H9 (cell line): ENCODE data around the gene SLC6A3. TPM values are rescaled to one million over a fixed set of nuclear protein-coding genes. Genes with fewer than 3 reads are reported as not detected.

Source experiments
- DNase-seq: peaks from one replicate; pipeline ENCODE4 v3.0.0-alpha.2; 2017
- H2AFZ ChIP-seq: one replicate; pipeline ENCODE4 v1.6.1; 2013; ENCODE audit warnings: mild to moderate bottlenecking, low read length, control low read depth, moderate library complexity
- H2AK5ac ChIP-seq: 2 replicates; pipeline ENCODE4 v1.6.1; 2013; ENCODE audit warnings: low read length, control low read depth, mixed read lengths; ENCODE audit not compliant: insufficient read length
- H2BK120ac ChIP-seq: one replicate; pipeline ENCODE4 v1.6.1; 2013; ENCODE audit warnings: low read depth, mild to moderate bottlenecking, low read length, control low read depth, inconsistent platforms; ENCODE audit not compliant: poor library complexity, severe bottlenecking
- H2BK12ac ChIP-seq: 2 replicates; pipeline ENCODE4 v1.6.1; 2013; ENCODE audit warnings: low read length, control low read depth, mixed read lengths, low read depth; ENCODE audit not compliant: insufficient read length
- H2BK15ac ChIP-seq: 2 replicates; pipeline ENCODE4 v1.6.1; 2013; ENCODE audit warnings: low read depth, low read length, control low read depth
- H2BK20ac ChIP-seq: one replicate; pipeline ENCODE4 v1.6.1; 2013; ENCODE audit warnings: low read depth, mild to moderate bottlenecking, low read length, control low read depth, inconsistent platforms; ENCODE audit not compliant: poor library complexity, severe bottlenecking
- H2BK5ac ChIP-seq: 2 replicates; pipeline ENCODE4 v1.6.1; 2013; ENCODE audit warnings: low read length, control low read depth, mixed read lengths; ENCODE audit not compliant: insufficient read length
- H3K14ac ChIP-seq: 2 replicates; pipeline ENCODE4 v1.6.1; 2013; ENCODE audit warnings: low read length, control low read depth; ENCODE audit not compliant: insufficient read depth
- H3K18ac ChIP-seq: 2 replicates; pipeline ENCODE4 v1.6.1; 2013; ENCODE audit warnings: low read depth, mild to moderate bottlenecking, mixed read lengths, low read length, control low read depth; ENCODE audit not compliant: insufficient read length
- H3K23ac ChIP-seq: 2 replicates; pipeline ENCODE4 v1.6.1; 2013; ENCODE audit warnings: low read length, control low read depth, mixed read lengths, low read depth; ENCODE audit not compliant: insufficient read length
- H3K23me2 ChIP-seq: 2 replicates; pipeline ENCODE4 v1.6.1; 2013; ENCODE audit warnings: low read depth, mild to moderate bottlenecking, mixed read lengths, low read length, control low read depth; ENCODE audit not compliant: insufficient read length, poor library complexity, severe bottlenecking
- H3K27ac ChIP-seq: 2 replicates; pipeline ENCODE4 v1.5.1; 2013; ENCODE audit warnings: low read length, control low read depth, mixed read lengths, low read depth; ENCODE audit not compliant: insufficient read length
- H3K27me3 ChIP-seq: 2 replicates; pipeline ENCODE4 v1.6.1; 2013; ENCODE audit warnings: low read length, control low read depth, inconsistent platforms; ENCODE audit not compliant: insufficient read depth
- H3K4ac ChIP-seq: 2 replicates; pipeline ENCODE4 v1.6.1; 2013; ENCODE audit warnings: low read depth, mild to moderate bottlenecking, control low read depth, inconsistent platforms, low read length, moderate library complexity
- H3K4me1 ChIP-seq: 2 replicates; pipeline ENCODE4 v1.6.1; 2013; ENCODE audit warnings: low read length, control low read depth, inconsistent platforms; ENCODE audit not compliant: insufficient read depth
- H3K4me2 ChIP-seq: 2 replicates; pipeline ENCODE4 v1.6.1; 2013; ENCODE audit warnings: low read length, control low read depth, mixed read lengths; ENCODE audit not compliant: insufficient read length, insufficient read depth
- H3K56ac ChIP-seq: 2 replicates; pipeline ENCODE4 v1.6.1; 2013; ENCODE audit warnings: low read depth, mild to moderate bottlenecking, mixed read lengths, low read length, control low read depth; ENCODE audit not compliant: insufficient read length
- H3K79me1 ChIP-seq: 2 replicates; pipeline ENCODE4 v1.6.1; 2013; ENCODE audit warnings: low read depth, mild to moderate bottlenecking, moderate library complexity, low read length, control low read depth, inconsistent platforms; ENCODE audit not compliant: insufficient read depth, poor library complexity, severe bottlenecking
- H3K79me2 ChIP-seq: 2 replicates; pipeline ENCODE4 v1.6.1; 2013; ENCODE audit warnings: low read length, control low read depth, inconsistent platforms; ENCODE audit not compliant: insufficient read depth
- H3K9ac ChIP-seq: 2 replicates; pipeline ENCODE4 v1.6.1; 2013; ENCODE audit warnings: low read length, control low read depth, mixed read lengths; ENCODE audit not compliant: insufficient read length; ENCODE audit errors: extremely low read depth
- H3K9me3 ChIP-seq: one replicate; pipeline ENCODE4 v1.6.1; 2013; ENCODE audit warnings: low read depth, low read length, inconsistent platforms; ENCODE audit not compliant: control insufficient read depth
- H3T11ph ChIP-seq: one replicate; pipeline ENCODE4 v1.6.1; 2013; ENCODE audit warnings: mild to moderate bottlenecking, low read length, control low read depth, inconsistent platforms
- H4K20me1 ChIP-seq: one replicate; pipeline ENCODE4 v1.6.1; 2013; ENCODE audit not compliant: control insufficient read depth, insufficient read length, insufficient read depth
- H4K5ac ChIP-seq: 2 replicates; pipeline ENCODE4 v1.6.1; 2013; ENCODE audit warnings: low read depth, mild to moderate bottlenecking, mixed read lengths, low read length, control low read depth; ENCODE audit not compliant: insufficient read length
- H4K8ac ChIP-seq: replicated peaks from 2 replicates; pipeline ENCODE4 v1.6.1; 2013; ENCODE audit warnings: low read length, control low read depth, mixed read lengths, low read depth; ENCODE audit not compliant: insufficient read length
- H4K91ac ChIP-seq: 2 replicates; pipeline ENCODE4 v1.6.1; 2013; ENCODE audit warnings: low read depth, mild to moderate bottlenecking, moderate library complexity, mixed read lengths, low read length, control low read depth; ENCODE audit not compliant: insufficient read length
- H3K27ac Mint-ChIP-seq, 3 experiments: 2 replicates in 2 of 3; 3 replicates in 1 of 3; pipeline ENCODE4 v1.8.0; 2020 to 2021; ENCODE audit warnings: mixed read lengths in 3 of 3, mild to moderate bottlenecking in 1 of 3, moderate library complexity in 1 of 3
- H3K27me3 Mint-ChIP-seq: 2 replicates; pipeline ENCODE4 v1.8.0; 2021; ENCODE audit warnings: low read depth, mild to moderate bottlenecking, moderate library complexity, mixed read lengths
- H3K36me3 Mint-ChIP-seq, 3 experiments: 2 replicates in 2 of 3; 3 replicates in 1 of 3; pipeline ENCODE4 v1.8.0; 2020 to 2021; ENCODE audit warnings: low read depth in 3 of 3, mixed read lengths in 3 of 3; ENCODE audit not compliant: insufficient read depth in 1 of 3
- H3K4me1 Mint-ChIP-seq, 2 experiments: 2 replicates each; pipeline ENCODE4 v1.8.0; 2020; ENCODE audit warnings: mixed read lengths in 2 of 2
- H3K4me3 Mint-ChIP-seq, 2 experiments: 2 replicates in 1 of 2; 3 replicates in 1 of 2; pipeline ENCODE4 v1.8.0; 2020 to 2021; ENCODE audit warnings: mild to moderate bottlenecking in 2 of 2, mixed read lengths in 2 of 2, moderate library complexity in 1 of 2
- H3K9me3 Mint-ChIP-seq, 2 experiments: 2 replicates in 1 of 2; 3 replicates in 1 of 2; pipeline ENCODE4 v1.8.0; 2020; ENCODE audit warnings: mild to moderate bottlenecking in 2 of 2, mixed read lengths in 2 of 2, moderate library complexity in 1 of 2
- CTCF ChIP-seq: fragments of 200-600 bp; sonication (generic); conservative IDR thresholded peaks from 3 replicates; pipeline ENCODE4 v1.8.0; 2021; ENCODE audit warnings: antibody characterized with exemption, mild to moderate bottlenecking
- WGBS: extraction: QIAGEN DNeasy Blood & Tissue Kit; methylation state at CpG from one replicate; pipeline ENCODE4 v1.1.7; 2013; ENCODE audit warnings: missing lambda C conversion rate, low lambda C conversion rate, mixed read lengths; ENCODE audit not compliant: insufficient read length; ENCODE audit errors: extremely low coverage; 5-methylcytosine and 5-hydroxymethylcytosine counted together
- total RNA-seq: library from RNA; stranded (reverse); gene quantifications from 2 replicates; pipeline ENCODE4 v1.2.1, GENCODE V29; 2021

Gene SLC6A3
- total RNA-seq, 1 experiment from 2014 or later = 0.61 TPM

GRCh38 chr5:1481266-1481958 lies 36.2 kb upstream of the SLC6A3 start:
- no peak overlapping the region for H2BK15ac ChIP-seq
- H3K27me3 Mint-ChIP-seq = no peaks in the 10 kb centered on the region
- H3K79me2 ChIP-seq = no peaks in the 10 kb centered on the region
- no peak overlapping the region for H4K91ac ChIP-seq
- H2AK5ac ChIP-seq = no peak overlapping the region
- H2AFZ ChIP-seq = no peak overlapping the region
- peaks cover 2% of the 10 kb centered on the region for H4K20me1 ChIP-seq
- no peak overlapping the region for H3K56ac ChIP-seq
- H2BK20ac ChIP-seq = no peak overlapping the region
- H3K4me2 ChIP-seq = no peak overlapping the region
- TF ChIP-seq CTCF = no peak
- H3K27me3 ChIP-seq = no peaks in the 10 kb centered on the region
- no peaks in the 10 kb centered on the region for H3K4me1 ChIP-seq
- no peak overlapping the region for H3K18ac ChIP-seq
- peaks cover 22 to 74% (median 62%) of the 10 kb centered on the region in 3 experiments; a peak in 6 of 7 replicates for H3K36me3 Mint-ChIP-seq
- no peak overlapping the region for H2BK5ac ChIP-seq
- H2BK120ac ChIP-seq = no peak overlapping the region
- no peaks in the 10 kb centered on the region for H3K23me2 ChIP-seq
- no CpG with 5 or more reads among the region's 26 CpGs for WGBS
- peaks cover 6 to 9% of the 10 kb centered on the region in 2 experiments for H3K4me1 Mint-ChIP-seq
- H3K9me3 ChIP-seq = no peaks in the 10 kb centered on the region
- no peak overlapping the region for H4K5ac ChIP-seq
- H3K9me3 Mint-ChIP-seq = no peaks in the 10 kb centered on the region
- no peak overlapping the region for H3K14ac ChIP-seq
- H3T11ph ChIP-seq = no peak overlapping the region
- H2BK12ac ChIP-seq = no peak overlapping the region
- H3K23ac ChIP-seq = no peak overlapping the region
- no peak overlapping the region for H3K4ac ChIP-seq
- no peak overlapping the region for H3K27ac ChIP-seq
- no peak overlapping the region for H3K9ac ChIP-seq
- no peak overlapping the region for H3K4me3 Mint-ChIP-seq
- no peaks in the 10 kb centered on the region for H3K79me1 ChIP-seq
- H4K8ac ChIP-seq = no peak overlapping the region
- peak overlapping the region; percentile 81 to 91 (median 83); a peak in 6 of 7 replicates for H3K27ac Mint-ChIP-seq
- no peak for DNase-seq
